ENCODE results near the gene BBS9.
"Not testable (repeated sequence)": the region's sequence is repeated elsewhere in the genome, so short reads cannot be mapped to it uniquely, and the experiment has no call there.

The BBS9 gene

GRCh38 chr7:33486633-33487032 lies 357.3 kb downstream of the BBS9 start:
- no peak for DNase-seq (ENCODE audit: low read depth in 4 of 4, low spot score in 1 of 4)

- DNase-seq (ENCODE audit: low read depth in 4 of 4, low spot score in 1 of 4), result no peak
These were observed 358.8 kb downstream of the BBS9 start for GRCh38 chr7:33487998-33488682.

DNA sequence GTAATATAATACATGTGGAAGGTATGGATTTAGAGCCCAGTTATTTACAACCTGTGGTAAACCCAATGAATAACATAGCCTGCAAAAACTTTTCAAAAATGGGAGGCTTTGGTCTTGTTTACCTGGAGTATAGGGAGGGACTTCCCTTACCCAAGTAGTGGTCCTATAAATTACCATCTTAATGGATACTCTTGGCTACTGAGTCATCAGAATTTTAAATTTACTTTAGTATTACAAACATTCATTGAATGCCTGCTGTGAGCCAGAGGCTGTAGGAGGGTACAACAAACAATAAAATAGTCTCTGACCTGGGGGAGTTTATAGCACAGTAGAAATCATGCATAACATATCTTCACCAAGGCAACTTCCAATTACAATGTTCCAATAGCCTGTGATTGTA lies 365.1 kb downstream of the BBS9 start:
- DNase-seq (ENCODE audit: low read depth in 4 of 4, low spot score in 1 of 4), result no peak

DNA sequence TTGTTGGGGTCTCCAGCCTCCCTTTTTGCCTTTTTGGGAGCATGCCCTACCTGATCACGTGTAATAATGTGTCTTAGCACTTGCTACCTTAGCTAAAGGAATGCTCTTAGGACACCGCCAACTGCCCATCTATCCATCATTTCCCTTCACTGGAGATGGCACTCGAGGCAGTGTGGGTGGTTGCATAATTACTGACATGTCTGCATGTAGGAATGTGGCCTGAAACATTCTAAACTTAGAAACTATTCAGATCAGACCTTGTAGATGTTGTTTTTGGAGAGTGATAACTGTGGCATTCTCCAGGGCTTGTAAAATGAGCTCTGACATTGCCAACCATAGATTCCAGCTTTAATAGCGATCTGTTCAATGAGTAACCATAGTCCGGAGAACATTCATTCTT lies 365.8 kb downstream of the BBS9 start:
- no peak for DNase-seq (ENCODE audit: low read depth in 4 of 4, low spot score in 1 of 4)

DNA sequence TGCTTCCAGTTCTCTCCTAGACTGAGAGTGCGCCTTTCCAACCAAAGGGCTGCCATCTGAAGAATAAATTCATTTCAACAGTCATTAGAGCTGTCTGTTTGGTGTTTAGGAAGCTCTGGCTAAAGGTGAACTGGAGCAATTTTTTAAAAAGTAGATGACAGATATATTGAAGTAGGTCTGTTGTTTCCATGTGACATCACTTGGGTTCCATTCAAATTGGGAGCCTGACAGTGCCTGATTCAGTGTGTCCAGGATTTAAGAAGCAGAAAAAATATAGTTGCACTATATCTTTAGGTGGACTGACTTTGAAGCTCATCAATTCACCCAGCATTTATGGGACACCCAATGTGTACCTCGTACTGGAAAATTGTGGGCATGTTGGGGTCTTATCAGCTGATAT lies 367.7 kb downstream of the BBS9 start:
- no peak for DNase-seq (ENCODE audit: low read depth in 4 of 4, low spot score in 1 of 4)

- DNase-seq (ENCODE audit: low read depth in 4 of 4, low spot score in 1 of 4), result no peak
These were observed 371.6 kb downstream of the BBS9 start for GRCh38 chr7:33500703-33501701.

DNA sequence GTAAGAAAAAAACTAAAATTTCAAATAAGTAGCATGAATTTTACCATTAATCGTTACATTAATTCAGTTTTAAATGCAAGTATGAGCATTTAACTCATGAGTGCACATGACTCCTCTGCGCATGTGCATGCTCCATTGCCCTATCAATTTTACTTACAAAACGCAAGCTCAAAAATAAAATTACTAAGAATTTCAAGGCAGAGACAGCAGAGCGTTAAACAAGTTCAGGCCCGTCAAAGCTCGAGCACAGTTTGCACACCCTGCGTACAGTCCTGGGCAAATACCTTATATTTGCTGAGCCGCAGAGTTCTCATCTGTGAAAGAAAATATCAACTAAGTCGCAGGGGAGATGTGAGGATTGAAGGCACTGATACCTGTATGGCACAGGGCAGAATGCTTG lies 373.6 kb downstream of the BBS9 start:
- DNase-seq (ENCODE audit: low read depth in 4 of 4, low spot score in 1 of 4), result no peak

- no peak for DNase-seq (ENCODE audit: low read depth in 4 of 4, low spot score in 1 of 4)
These were observed 374.4 kb downstream of the BBS9 start for GRCh38 chr7:33503736-33504135.

DNA sequence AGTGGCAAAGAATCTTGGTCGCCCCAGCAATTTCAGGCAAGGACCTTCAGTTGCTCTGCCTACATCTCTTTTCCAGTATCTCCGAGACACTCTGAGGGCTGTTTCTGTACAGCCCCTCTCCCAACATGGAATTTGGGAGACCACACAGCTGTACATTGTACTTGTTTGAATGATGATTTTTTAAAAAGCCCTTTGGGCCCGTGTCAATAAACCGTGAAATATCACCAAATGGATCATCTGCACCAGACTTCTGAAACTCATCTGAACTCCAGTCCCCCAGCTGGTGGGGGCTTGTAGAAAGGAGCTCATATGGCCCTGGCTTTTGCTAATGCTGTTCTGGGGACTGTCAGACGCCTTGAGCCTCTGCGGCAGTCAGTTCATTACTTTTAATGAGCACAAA lies 374.9 kb downstream of the BBS9 start:
- no peak for DNase-seq (ENCODE audit: low read depth in 4 of 4, low spot score in 1 of 4)

DNA sequence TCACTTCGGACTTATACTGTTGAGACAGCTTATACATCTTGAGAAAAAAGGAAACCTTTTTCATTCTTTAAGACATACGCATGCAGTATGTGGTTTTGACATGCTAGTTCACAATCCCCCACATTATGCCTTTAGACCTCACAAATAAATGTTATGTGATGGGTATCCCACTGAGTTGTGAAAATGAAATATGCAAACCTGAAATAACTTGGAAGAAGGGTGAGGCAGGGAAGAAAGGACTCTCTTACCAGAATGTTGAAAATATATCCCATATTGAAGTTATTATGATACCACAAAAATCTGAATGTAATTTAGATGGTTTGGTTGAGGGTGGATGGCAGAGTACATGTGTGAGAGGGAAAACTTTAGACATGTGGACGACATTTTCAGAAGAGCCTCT lies 379.8 kb downstream of the BBS9 start:
- no peak for DNase-seq (ENCODE audit: low read depth in 4 of 4, low spot score in 1 of 4)

GRCh38 chr7:33511778-33512177 lies 382.4 kb downstream of the BBS9 start:
- no peak for DNase-seq (ENCODE audit: low read depth in 4 of 4, low spot score in 1 of 4)

- no peak for DNase-seq (ENCODE audit: low read depth in 4 of 4, low spot score in 1 of 4)
These were observed 387.2 kb downstream of the BBS9 start for GRCh38 chr7:33516568-33516967.

DNA sequence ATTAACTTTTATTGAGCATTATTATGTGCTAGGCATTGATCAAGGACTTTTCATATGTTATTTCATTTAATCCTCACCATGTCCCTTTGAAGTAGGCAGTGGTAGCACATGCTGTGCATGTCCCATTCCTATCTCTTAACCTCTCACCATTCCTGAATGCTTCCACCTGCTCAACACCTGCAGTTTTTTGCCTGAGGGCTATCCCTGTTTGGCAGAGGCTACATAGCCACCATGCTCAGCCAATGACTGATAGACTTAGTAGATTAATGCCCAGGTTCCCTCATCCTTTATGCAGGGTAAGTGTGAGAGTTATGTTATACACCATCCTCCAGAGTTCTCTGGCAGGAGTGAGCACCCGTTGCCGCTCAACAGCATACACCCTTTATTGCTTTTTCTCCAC lies 387.8 kb downstream of the BBS9 start:
- no peak for DNase-seq (ENCODE audit: low read depth in 4 of 4, low spot score in 1 of 4)

DNA sequence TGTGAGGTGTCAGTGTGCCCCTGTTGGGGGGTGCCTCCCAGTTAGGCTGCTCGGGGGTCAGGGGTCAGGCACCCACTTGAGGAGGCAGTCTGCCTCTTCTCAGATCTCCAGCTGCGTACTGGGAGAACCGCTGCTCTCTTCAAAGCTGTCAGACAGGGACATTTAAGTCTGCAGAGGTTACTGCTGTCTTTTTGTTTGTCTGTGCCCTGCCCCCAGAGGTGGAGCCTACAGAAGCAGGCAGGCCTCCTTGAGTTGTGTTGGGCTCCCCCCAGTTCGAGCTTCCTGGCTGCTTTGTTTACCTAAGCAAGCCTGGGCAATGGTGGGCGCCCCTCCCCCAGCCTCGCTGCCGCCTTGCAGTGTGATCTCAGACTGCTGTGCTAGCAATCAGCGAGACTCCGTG lies 397.6 kb downstream of the BBS9 start:
- DNase-seq (ENCODE audit: low read depth in 4 of 4, low spot score in 1 of 4), result not testable (repeated sequence)

GRCh38 chr7:33527613-33528012 lies 398.2 kb downstream of the BBS9 start:
- not testable (repeated sequence) for DNase-seq (ENCODE audit: low read depth in 4 of 4, low spot score in 1 of 4)

GRCh38 chr7:33529070-33529469 lies 399.7 kb downstream of the BBS9 start:
- no peak for DNase-seq (ENCODE audit: low read depth in 4 of 4, low spot score in 1 of 4)

- DNase-seq (ENCODE audit: low read depth in 4 of 4, low spot score in 1 of 4), result no peak
These were observed 401.3 kb downstream of the BBS9 start for GRCh38 chr7:33530664-33531063.

DNA sequence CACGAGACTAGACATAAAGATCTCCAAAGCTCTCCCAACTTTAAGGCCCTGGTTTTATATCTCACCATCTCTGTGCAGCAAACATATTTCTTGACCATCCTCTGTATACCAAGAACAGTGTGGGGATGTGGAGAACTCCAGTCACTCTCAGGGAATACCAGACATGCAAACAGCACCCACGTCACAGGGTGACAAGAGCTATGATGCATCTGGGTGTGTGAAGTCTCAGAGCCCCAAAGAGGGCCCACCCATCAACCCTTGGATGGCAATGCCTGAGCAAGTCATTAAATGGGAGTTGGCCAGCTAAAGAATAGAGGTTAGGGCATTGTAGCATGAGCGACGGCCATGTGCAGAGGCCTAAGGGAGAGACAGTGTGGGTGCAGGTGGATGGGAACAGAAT lies 402.5 kb downstream of the BBS9 start:
- DNase-seq (ENCODE audit: low read depth in 4 of 4, low spot score in 1 of 4), result no peak

DNA sequence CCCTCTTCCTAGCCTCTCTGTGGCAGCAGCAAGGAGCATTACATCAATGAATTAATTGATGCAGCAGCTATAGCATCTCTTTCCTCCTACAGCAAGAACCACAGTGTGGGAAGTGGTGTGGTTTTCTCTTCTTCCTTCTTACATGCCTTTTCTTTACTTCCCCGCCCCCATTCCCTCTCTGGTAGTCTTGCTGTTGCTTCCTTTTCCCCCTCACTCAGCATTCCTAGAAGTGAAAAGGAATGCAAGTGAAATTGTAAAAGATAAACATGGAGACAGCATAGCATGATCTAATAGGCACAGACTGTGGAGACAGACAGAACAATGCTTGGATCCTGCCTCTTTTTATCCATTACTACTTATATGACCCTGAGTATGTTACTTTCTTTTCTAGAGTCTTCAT lies 405.5 kb downstream of the BBS9 start:
- no peak for DNase-seq (ENCODE audit: low read depth in 4 of 4, low spot score in 1 of 4)

- DNase-seq (ENCODE audit: low read depth in 4 of 4, low spot score in 1 of 4), result no peak
These were observed 406.6 kb downstream of the BBS9 start for GRCh38 chr7:33535989-33536388.

DNA sequence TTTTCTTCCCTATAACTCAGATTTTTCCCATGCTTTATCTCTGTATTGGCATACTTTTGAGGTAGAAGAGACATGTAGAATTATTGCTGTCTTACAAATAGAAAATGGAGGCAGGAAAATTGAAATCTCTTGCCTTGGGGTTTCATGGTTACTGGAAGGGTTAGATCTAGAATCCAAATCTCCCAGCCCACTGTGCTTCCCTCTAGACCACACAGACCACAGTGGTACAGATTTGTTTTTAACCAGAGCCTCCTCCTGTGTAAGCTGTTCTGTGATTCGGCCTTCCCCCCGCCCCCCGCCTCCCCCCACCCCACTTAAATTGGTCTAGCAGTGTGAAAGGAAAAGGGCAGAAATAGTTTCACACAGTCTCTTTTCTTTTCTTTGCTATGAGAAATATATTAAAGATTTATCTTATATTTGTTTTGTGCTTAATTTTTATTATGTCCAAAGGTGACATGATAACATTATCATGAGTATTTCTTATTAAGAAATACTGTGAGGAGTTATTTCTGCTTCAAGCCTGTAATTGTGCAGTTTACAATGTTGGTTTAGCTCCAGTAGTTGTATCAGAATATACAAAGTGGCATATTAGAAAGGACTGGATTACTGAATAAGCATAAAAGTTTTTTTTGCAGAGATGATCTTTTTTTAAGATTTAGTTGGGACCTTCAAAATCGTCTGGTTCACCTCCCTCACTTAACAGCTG lies 407.2 kb downstream of the BBS9 start:
- no peak for DNase-seq (ENCODE audit: low read depth in 4 of 4, low spot score in 1 of 4)

- DNase-seq (ENCODE audit: low read depth in 4 of 4, low spot score in 1 of 4), result no peak
These were observed 407.7 kb downstream of the BBS9 start for GRCh38 chr7:33537104-33537477.

Data from stimulated activated CD4-positive, alpha-beta T cell treated with anti-CD3 and anti-CD28 coated beads, Interleukin-1b, Interleukin-23, amount 100 ng/mL, for 24 hours (primary cell).